ENCODE measurements around the gene NPC1L1.

Gene NPC1L1

GRCh38 chr7:44498230-44498954 lies 42.7 kb downstream of the NPC1L1 start:
- Histone ChIP-seq H3K4me2 (ENCODE audit: low read length) (no peak overlapping the region), H3F3A (ENCODE audit: control insufficient read depth, insufficient read depth) (0 out of 2 replicates have a peak, but pooled peaks cover 3% of the 10 kb centered on the region), H3K4me3 (ENCODE audit: low read length) (no peak overlapping the region), H3K27me3 (ENCODE audit: control insufficient read depth, low read length) (peaks cover 31% of the 10 kb centered on the region), H4K20me1 (ENCODE audit: control insufficient read depth, insufficient read depth, low read depth, low read length) (no peaks in the 10 kb centered on the region), H3K9me3 (ENCODE audit: control insufficient read depth, insufficient read depth, low read length) (no peaks in the 10 kb centered on the region), H3K79me2 (ENCODE audit: control insufficient read depth, low read length) (no peaks in the 10 kb centered on the region), H3K36me3 (ENCODE audit: control insufficient read depth, low read length) (no peaks in the 10 kb centered on the region), H3K9me2 (replicated peaks; ENCODE audit: control insufficient read depth, low read length) (no peaks in the 10 kb centered on the region), H3K27ac (ENCODE audit: low read depth, low read length) (no peak overlapping the region), H3K4me1 (ENCODE audit: control insufficient read depth, low read length) (no peaks in the 10 kb centered on the region)
- TF ChIP-seq EZH2phosphoT487 (IDR thresholded peaks at IDR 0.05; ENCODE audit: borderline replicate concordance, low read length), result no peak
- TF ChIP-seq CTCF (IDR thresholded peaks at IDR 0.05; ENCODE audit: low read depth, low read length, poor library complexity, severe bottlenecking), result no peak

- TF ChIP-seq EZH2phosphoT487 (IDR thresholded peaks at IDR 0.05; ENCODE audit: borderline replicate concordance, low read length) (no peak), CTCF (IDR thresholded peaks at IDR 0.05; ENCODE audit: low read depth, low read length, poor library complexity, severe bottlenecking) (no peak)
- Histone ChIP-seq H3K4me2 (ENCODE audit: low read length) (no peak overlapping the region), H3K27me3 (ENCODE audit: control insufficient read depth, low read length) (peaks cover 28% of the 10 kb centered on the region), H3K9me3 (ENCODE audit: control insufficient read depth, insufficient read depth, low read length) (no peaks in the 10 kb centered on the region), H3K4me3 (ENCODE audit: low read length) (no peak overlapping the region), H3F3A (ENCODE audit: control insufficient read depth, insufficient read depth) (0 out of 2 replicates have a peak, but pooled peaks cover 3% of the 10 kb centered on the region), H3K27ac (ENCODE audit: low read depth, low read length) (no peak overlapping the region), H3K79me2 (ENCODE audit: control insufficient read depth, low read length) (no peaks in the 10 kb centered on the region), H3K9me2 (replicated peaks; ENCODE audit: control insufficient read depth, low read length) (no peaks in the 10 kb centered on the region), H3K36me3 (ENCODE audit: control insufficient read depth, low read length) (no peaks in the 10 kb centered on the region), H4K20me1 (ENCODE audit: control insufficient read depth, insufficient read depth, low read depth, low read length) (no peaks in the 10 kb centered on the region), H3K4me1 (ENCODE audit: control insufficient read depth, low read length) (no peaks in the 10 kb centered on the region)
Measured at GRCh38 chr7:44497155-44498027, 43.7 kb downstream of the NPC1L1 start.

GRCh38 chr7:44496385-44496784 lies 44.7 kb downstream of the NPC1L1 start:
- no peak overlapping the region for H3K4me3 ChIP-seq (ENCODE audit: low read length)
- no peaks in the 10 kb centered on the region for H3K36me3 ChIP-seq (ENCODE audit: control insufficient read depth, low read length)
- no peaks in the 10 kb centered on the region for H3K79me2 ChIP-seq (ENCODE audit: control insufficient read depth, low read length)
- no peaks in the 10 kb centered on the region for H3K9me3 ChIP-seq (ENCODE audit: control insufficient read depth, insufficient read depth, low read length)
- no peak overlapping the region for H3K27ac ChIP-seq (ENCODE audit: low read depth, low read length)
- H3F3A ChIP-seq (ENCODE audit: control insufficient read depth, insufficient read depth), result 0 out of 2 replicates have a peak, but pooled peaks cover 3% of the 10 kb centered on the region
- no peak overlapping the region for H3K4me2 ChIP-seq (ENCODE audit: low read length)
- peaks cover 21% of the 10 kb centered on the region for H3K27me3 ChIP-seq (ENCODE audit: control insufficient read depth, low read length)
- no peak for TF ChIP-seq CTCF (IDR thresholded peaks at IDR 0.05; ENCODE audit: low read depth, low read length, poor library complexity, severe bottlenecking)
- H3K9me2 ChIP-seq (replicated peaks; ENCODE audit: control insufficient read depth, low read length), result no peaks in the 10 kb centered on the region
- H4K20me1 ChIP-seq (ENCODE audit: control insufficient read depth, insufficient read depth, low read depth, low read length), result no peaks in the 10 kb centered on the region
- peaks cover 1% of the 10 kb centered on the region for H3K4me1 ChIP-seq (ENCODE audit: control insufficient read depth, low read length)

Measured in DOHH2 (cell line).